NCI-H524 treated with DMSO at 0.1 percent for 48 hours (cell line): ENCODE results near the gene NECAB2.
"Not testable (repeated sequence)": the region's sequence is repeated elsewhere in the genome, so short reads cannot be mapped to it uniquely, and the experiment has no call there.

ENCODE experiments used
- DNase-seq: peaks from one replicate; lab custom pipeline; 2025; lab: John Stamatoyannopoulos, UW

NECAB2 gene

DNA sequence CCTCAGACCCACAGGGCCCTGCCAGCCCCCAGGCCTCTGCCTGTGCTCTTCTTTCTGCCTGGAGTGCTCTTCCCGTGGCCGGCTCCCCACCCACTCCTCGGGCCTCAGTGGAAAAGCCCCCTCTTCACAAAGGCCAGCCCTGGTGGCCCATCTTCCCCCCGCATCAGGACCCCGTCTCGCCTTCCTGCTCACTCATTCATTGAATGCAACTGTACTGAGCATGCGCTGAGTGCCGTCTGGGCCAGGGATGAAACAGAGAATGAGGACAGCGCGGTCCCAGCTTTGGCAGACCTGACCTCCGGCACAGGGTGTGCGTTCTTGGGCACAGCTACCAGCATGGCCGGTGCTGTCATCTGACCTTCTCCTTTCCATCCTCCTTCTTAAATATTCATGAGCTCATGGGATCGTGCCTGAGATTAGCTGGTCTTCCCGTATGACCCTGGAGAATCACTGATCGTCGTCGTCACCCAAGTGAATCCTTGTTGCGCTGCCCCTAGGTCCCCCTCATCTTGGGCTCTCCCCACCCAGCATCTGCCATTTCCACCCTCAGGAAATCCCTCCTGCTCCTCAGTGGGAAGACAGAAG is 31.4 kb upstream of the NECAB2 start:
- no peak for DNase-seq

- no peak for DNase-seq
These were observed 30.8 kb upstream of the NECAB2 start for GRCh38 chr16:83937267-83937666.

- no peak for DNase-seq
These were observed 29.8 kb upstream of the NECAB2 start for GRCh38 chr16:83937922-83938885.

DNA sequence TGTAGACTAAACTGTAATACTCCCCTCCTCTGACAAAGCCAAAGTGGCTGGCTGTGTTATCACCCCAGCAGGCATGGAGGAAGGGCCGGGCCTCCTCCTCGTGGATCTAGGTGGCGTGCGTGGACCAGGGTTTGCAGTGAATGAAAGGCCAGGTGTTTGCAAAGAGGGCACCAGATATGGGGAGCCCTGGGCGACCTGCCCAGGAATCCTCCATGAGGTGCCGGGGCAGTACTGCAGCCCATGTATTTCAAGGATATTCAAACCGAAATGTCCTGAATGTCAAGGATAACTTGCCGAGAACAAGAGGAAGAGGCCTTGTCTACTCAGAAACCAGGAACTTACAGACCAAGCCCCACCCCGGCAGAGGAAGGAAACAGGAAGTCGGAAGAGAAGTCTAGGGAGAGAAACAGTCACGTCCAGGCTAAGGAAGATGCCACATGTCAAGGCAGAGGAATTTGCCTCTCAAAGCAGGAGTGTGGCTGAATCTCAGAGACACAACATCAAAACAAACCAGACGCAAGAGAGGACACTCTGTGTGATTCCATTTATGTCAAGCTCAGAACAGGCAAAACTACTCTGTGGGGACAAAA is 28.7 kb upstream of the NECAB2 start:
- DNase-seq, result no peak

- no peak for DNase-seq
These were observed 27.9 kb upstream of the NECAB2 start for GRCh38 chr16:83940119-83940518.

- DNase-seq, result peak; percentile 94
These were observed 27.2 kb upstream of the NECAB2 start for GRCh38 chr16:83940630-83941378.

- not testable (repeated sequence) for DNase-seq
These were observed 26.5 kb upstream of the NECAB2 start for GRCh38 chr16:83941546-83941945.

DNA sequence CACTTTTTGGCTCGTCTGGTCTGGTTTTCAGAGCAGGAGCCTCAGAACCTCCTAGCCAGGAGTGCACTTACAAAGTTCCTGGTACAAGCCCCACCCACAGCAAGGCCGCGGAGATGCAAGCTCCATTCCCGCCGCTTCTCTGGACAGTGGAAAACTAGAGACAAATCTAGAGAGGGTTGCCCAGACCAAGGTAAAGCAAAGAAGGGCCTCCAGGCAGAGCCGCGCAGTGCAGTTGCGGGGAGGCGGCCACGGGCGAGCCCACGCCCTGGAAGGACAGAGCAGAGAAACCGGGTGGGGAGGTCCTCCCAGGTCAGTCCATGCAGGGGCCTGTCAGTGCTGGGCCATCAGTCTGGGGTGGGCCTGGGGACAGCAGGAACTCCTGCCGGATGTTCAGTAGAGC is 26.0 kb upstream of the NECAB2 start:
- DNase-seq, result no peak

- no peak for DNase-seq
These were observed 25.1 kb upstream of the NECAB2 start for GRCh38 chr16:83942815-83943515.

DNA sequence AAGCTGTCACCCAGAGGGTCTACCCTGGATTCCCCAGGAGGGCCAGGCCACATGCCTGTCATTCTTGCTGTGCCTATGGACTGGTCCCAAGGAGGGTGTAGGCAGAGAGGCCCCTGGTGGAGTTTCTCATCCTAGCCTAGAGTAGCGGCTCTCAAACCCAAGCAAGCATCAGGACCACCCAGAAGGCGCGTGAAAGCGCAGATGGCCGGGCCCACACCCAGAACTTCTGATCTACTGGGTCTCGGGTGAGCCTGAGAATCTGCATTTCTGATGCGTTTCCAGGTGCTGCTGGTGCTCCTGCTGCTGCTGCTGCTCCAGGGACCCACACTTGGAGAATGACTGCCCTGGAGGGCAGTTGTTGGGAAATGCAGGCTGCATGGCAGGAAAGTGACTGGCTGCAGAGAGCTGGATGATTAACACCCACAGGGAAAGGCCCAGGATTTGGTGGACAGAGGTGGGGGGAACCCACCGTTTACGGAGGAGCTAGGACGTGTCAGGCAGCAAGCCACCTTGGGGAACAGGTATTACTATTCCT is 24.5 kb upstream of the NECAB2 start:
- no peak for DNase-seq

DNA sequence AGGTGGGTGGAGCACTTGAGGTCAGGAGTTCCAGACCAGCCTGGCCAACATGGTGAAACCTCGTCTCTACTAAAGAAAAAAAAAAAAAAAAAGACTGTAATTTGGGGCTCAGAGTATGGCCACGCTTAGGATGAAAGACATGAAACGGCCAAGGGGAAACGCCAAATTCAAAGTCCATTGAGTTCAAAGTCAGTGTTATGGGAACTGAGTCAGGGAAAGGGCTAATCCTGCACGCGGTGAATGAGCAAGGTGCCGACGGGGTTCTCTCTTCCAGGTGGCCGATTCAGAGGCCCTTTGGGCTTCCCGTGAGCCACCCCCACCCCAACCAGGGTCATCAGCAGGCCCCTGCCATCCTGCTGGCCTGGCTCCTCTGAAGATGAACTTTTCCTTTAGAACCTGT is 22.5 kb upstream of the NECAB2 start:
- no peak for DNase-seq

GRCh38 chr16:83946154-83946780 is 21.8 kb upstream of the NECAB2 start:
- no peak for DNase-seq

GRCh38 chr16:83946781-83947566 is 21.1 kb upstream of the NECAB2 start:
- DNase-seq, result no peak

DNA sequence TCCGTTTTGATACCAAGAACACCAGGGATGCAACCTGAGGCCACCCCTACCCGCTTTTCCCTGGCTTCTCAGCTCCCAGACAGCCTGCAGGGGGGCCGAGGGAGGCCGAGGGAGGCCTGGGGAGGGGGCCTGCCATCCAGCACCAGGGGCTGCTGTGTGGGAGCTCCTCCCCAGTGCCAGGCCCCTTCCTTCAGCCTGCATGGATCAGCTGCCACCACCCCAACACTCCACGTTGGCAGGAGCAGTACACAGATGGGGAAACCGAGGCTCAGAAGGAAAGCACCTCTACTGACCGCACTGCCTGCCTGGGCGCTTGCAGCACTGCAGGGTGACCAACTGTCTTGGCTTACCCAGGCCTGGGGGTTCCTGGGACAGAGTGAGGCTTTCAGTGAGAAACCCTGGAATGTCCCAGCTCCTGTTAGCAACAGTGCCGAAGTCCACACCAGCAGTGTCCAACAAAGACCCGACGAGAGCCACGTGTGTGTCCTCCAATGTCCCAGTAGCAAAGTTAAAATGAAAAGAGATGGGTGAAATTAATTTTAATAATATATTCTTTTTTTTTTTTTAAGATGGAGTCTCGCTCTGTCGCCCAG is 20.3 kb upstream of the NECAB2 start:
- no peak for DNase-seq

DNA sequence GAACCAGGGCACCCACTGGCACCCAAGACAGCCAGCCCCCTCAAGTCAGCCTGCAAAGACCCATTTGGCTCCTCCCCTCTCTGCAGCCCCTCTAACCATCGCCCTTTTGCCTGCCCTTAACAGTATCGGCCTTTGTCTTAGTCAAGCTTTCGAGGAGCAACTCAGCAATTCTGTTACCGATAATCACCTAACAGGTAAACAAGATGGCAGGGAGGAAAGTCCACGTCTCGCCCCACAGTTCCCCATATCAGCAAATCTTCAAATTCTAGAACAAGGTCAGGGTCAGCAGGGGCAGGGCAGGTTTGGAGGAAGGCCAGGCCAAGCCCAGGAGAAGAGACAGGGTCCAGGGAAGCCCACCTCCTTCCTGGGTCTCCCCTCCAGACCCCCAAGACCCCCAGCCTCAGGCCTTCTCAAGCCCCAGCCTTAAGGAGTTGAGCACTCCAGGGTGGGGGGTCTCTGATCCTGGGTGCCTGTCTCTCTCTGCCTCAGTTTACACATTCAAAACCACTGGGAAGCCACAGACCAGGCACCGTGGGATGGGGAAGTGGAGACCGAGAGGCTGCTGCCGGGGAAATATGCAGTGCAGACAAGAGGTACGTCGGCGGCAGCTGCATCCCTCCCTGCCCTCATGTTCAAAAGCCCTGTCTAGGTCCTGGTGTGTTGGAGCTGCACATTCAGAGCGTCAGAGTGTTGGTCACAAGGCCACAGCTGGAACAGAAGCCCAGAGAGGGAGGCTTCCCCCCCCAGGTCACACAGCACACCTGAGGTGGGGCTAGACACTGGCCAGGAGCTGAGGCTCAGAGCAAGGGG is 18.9 kb upstream of the NECAB2 start:
- no peak for DNase-seq

DNA sequence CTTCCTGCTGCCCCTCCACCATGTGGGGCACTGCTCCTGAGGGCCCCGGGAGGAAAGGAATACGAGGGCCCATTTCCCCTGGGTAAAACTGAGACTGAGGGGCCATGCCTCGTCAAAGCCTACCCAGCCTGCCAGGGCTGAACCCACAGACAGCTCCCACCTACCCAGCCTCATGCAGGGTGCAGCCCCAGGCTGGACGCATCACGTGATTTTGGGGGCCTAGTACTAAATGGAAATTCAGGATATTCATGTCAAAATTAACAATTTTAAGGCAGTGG is 18.4 kb upstream of the NECAB2 start:
- no peak for DNase-seq

DNA sequence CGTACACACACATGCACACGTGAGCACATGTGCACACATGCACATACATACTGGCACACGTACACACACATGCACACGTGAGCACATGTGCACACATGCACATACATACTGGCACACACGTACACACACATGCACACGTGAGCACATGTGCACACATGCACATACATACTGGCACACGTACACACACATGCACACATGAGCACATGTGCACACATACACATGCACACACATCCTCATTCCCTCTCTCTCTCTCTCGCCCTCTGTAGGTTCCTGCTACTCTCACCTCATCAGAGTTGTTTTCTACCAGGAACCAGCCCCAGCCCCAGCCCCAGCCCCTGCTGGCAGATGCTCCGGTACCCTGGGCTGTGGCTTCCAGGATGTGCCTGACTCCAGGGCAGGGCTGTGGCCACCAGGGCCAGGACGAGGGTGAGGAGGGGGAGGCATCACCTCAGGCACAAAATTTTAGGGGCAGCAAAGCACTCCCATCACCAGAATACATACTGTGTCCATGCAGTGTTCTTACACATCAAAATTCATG is 17.1 kb upstream of the NECAB2 start:
- not testable (repeated sequence) for DNase-seq

DNA sequence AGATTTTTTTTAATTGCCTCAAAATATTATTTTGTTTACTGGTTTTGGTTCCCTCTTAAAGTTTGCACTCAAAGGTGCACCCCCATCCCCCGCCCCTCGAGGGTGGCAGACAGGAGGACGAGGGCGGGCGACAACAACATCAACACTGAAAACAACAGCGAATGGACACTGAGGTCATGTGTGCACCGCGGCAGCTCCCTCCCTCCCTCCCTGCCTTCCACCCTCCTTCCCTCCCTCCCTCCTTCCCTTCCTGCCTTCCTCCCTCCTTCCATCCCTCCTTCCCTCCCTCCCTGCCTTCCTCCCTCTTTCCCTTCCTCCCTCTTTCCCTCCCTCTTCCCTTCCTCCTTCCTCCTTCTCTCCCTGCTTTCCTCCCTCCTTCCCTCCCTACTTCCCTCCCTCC is 16.5 kb upstream of the NECAB2 start:
- no peak for DNase-seq

- no peak for DNase-seq
These were observed 15.5 kb upstream of the NECAB2 start for GRCh38 chr16:83952587-83952939.
